Liver (tissue), 3 donors: ENCODE data around the gene TRIM63.

Experiments used
- EGR1 ChIP-seq, 2 donors: IDR thresholded peaks; 2 replicates each; pipeline ENCODE4 v1.6.1; 2016 to 2018; ENCODE audit warnings: antibody characterized with exemption in 2 of 2, low read depth in 2 of 2
- FOXA2 ChIP-seq: IDR thresholded peaks from 2 replicates; pipeline ENCODE4 v1.6.1; 2016; ENCODE audit warnings: antibody characterized with exemption
- GABPA ChIP-seq, 2 donors: IDR thresholded peaks in 1 of 2; conservative IDR thresholded peaks in 1 of 2; 2 replicates each; pipeline ENCODE4 v1.6.1; 2016; ENCODE audit warnings: antibody characterized with exemption in 2 of 2, mild to moderate bottlenecking in 1 of 2, moderate library complexity in 1 of 2
- JUND ChIP-seq, 2 donors: IDR thresholded peaks; 2 replicates each; pipeline ENCODE4 v1.6.1; 2016; ENCODE audit warnings: antibody characterized with exemption in 2 of 2
- MAX ChIP-seq: IDR thresholded peaks from 2 replicates; pipeline ENCODE4 v1.6.1; 2016; ENCODE audit warnings: antibody characterized with exemption
- RAD21 ChIP-seq, 2 donors: IDR thresholded peaks; 2 replicates each; pipeline ENCODE4 v1.6.1; 2016; ENCODE audit warnings: antibody characterized with exemption in 2 of 2, mild to moderate bottlenecking in 2 of 2
- RXRA ChIP-seq, 2 donors: IDR thresholded peaks; 2 replicates each; pipeline ENCODE4 v1.6.1; 2017 to 2018; ENCODE audit warnings: antibody characterized with exemption in 2 of 2, mild to moderate bottlenecking in 1 of 2
- SP1 ChIP-seq: IDR thresholded peaks from 2 replicates; pipeline ENCODE4 v1.6.1; 2018; ENCODE audit warnings: antibody characterized with exemption, mild to moderate bottlenecking
- YY1 ChIP-seq: IDR thresholded peaks from 2 replicates; pipeline ENCODE4 v1.6.1; 2016; ENCODE audit warnings: antibody characterized with exemption, mild to moderate bottlenecking
- TF ChIP-seq, protein P1 (sequence below): fragments of 150-350 bp; IDR thresholded peaks from 2 replicates; pipeline ENCODE4 v1.5.1; 2017; ENCODE audit warnings: improper control_type of control experiment, low read depth, low read length; ENCODE audit not compliant: missing input control
- TF ChIP-seq, protein P2 (sequence below): IDR thresholded peaks from 2 replicates; pipeline ENCODE4 v1.6.1; 2016; ENCODE audit warnings: antibody characterized with exemption
- TF ChIP-seq, protein P3 (sequence below): IDR thresholded peaks from 2 replicates; pipeline ENCODE4 v1.6.1; 2016; ENCODE audit warnings: antibody characterized with exemption, mild to moderate bottlenecking
- donor health status: healthy.
- donor health status: healthy.

- TF ChIP-seq RXRA (IDR thresholded peaks at IDR 0.05) (no peak), RAD21 (IDR thresholded peaks at IDR 0.05) (no peak), GABPA (IDR thresholded peaks at IDR 0.05 in 1 of 2, conservative IDR thresholded peaks at IDR 0.05 in 1 of 2) (no peak), YY1 (no peak), JUND (IDR thresholded peaks at IDR 0.05) (no peak), MAX (no peak), FOXA2 (no peak), EGR1 (IDR thresholded peaks at IDR 0.05; ENCODE audit: low read depth in 2 of 2) (no peak), SP1 (no peak)
- TF ChIP-seq, protein P1, sequence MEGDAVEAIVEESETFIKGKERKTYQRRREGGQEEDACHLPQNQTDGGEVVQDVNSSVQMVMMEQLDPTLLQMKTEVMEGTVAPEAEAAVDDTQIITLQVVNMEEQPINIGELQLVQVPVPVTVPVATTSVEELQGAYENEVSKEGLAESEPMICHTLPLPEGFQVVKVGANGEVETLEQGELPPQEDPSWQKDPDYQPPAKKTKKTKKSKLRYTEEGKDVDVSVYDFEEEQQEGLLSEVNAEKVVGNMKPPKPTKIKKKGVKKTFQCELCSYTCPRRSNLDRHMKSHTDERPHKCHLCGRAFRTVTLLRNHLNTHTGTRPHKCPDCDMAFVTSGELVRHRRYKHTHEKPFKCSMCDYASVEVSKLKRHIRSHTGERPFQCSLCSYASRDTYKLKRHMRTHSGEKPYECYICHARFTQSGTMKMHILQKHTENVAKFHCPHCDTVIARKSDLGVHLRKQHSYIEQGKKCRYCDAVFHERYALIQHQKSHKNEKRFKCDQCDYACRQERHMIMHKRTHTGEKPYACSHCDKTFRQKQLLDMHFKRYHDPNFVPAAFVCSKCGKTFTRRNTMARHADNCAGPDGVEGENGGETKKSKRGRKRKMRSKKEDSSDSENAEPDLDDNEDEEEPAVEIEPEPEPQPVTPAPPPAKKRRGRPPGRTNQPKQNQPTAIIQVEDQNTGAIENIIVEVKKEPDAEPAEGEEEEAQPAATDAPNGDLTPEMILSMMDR = no peak
- TF ChIP-seq, protein P2, sequence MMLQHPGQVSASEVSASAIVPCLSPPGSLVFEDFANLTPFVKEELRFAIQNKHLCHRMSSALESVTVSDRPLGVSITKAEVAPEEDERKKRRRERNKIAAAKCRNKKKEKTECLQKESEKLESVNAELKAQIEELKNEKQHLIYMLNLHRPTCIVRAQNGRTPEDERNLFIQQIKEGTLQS = no peak
- TF ChIP-seq, protein P3, sequence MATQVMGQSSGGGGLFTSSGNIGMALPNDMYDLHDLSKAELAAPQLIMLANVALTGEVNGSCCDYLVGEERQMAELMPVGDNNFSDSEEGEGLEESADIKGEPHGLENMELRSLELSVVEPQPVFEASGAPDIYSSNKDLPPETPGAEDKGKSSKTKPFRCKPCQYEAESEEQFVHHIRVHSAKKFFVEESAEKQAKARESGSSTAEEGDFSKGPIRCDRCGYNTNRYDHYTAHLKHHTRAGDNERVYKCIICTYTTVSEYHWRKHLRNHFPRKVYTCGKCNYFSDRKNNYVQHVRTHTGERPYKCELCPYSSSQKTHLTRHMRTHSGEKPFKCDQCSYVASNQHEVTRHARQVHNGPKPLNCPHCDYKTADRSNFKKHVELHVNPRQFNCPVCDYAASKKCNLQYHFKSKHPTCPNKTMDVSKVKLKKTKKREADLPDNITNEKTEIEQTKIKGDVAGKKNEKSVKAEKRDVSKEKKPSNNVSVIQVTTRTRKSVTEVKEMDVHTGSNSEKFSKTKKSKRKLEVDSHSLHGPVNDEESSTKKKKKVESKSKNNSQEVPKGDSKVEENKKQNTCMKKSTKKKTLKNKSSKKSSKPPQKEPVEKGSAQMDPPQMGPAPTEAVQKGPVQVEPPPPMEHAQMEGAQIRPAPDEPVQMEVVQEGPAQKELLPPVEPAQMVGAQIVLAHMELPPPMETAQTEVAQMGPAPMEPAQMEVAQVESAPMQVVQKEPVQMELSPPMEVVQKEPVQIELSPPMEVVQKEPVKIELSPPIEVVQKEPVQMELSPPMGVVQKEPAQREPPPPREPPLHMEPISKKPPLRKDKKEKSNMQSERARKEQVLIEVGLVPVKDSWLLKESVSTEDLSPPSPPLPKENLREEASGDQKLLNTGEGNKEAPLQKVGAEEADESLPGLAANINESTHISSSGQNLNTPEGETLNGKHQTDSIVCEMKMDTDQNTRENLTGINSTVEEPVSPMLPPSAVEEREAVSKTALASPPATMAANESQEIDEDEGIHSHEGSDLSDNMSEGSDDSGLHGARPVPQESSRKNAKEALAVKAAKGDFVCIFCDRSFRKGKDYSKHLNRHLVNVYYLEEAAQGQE = no peak
These were observed 16.7 kb upstream of the TRIM63 start for GRCh38 chr1:26084091-26084561.
